Muscle of arm (tissue), 12 donors: ENCODE results near the gene HLCS. TPM values are rescaled to one million over a fixed set of nuclear protein-coding genes. Genes with fewer than 3 reads are reported as not detected.

Experiments used
- DNase-seq: peaks from one replicate; pipeline ENCODE4 v3.0.0-alpha.2; 2013
- polyA plus RNA-seq, 12 donors: library from polyadenylated mRNA; unstranded; fragments of 120-200 nt; gene quantifications; one replicate each; pipeline ENCODE4 v1.2.1, GENCODE V29; 2013; ENCODE audit not compliant: insufficient read length in 12 of 12

Gene HLCS
- polyA plus RNA-seq, 12 donors = 6.7 to 15.3 (median 13.1) TPM; not detected in 1

- no peak for DNase-seq
These were observed 241.8 kb downstream of the HLCS start for GRCh38 chr21:36724660-36725059.

GRCh38 chr21:36723371-36723881, 243.0 kb downstream of the HLCS start:
- DNase-seq = no peak

GRCh38 chr21:36722370-36723368, 243.8 kb downstream of the HLCS start:
- DNase-seq = no peak

- no peak for DNase-seq
These were observed 244.7 kb downstream of the HLCS start for GRCh38 chr21:36721817-36722216.

- no peak for DNase-seq
These were observed 246.9 kb downstream of the HLCS start for GRCh38 chr21:36719614-36720013.

GRCh38 chr21:36718951-36719501, 247.4 kb downstream of the HLCS start:
- no peak for DNase-seq

GRCh38 chr21:36717976-36718375, 248.5 kb downstream of the HLCS start:
- no peak for DNase-seq

- DNase-seq = no peak
These were observed 249.6 kb downstream of the HLCS start for GRCh38 chr21:36716836-36717235.

GRCh38 chr21:36716387-36716786, 250.1 kb downstream of the HLCS start:
- DNase-seq = no peak

GRCh38 chr21:36713746-36714145, 252.7 kb downstream of the HLCS start:
- DNase-seq = no peak

- no peak for DNase-seq
These were observed 255.8 kb downstream of the HLCS start for GRCh38 chr21:36710729-36711048.

- no peak for DNase-seq
These were observed 256.4 kb downstream of the HLCS start for GRCh38 chr21:36709868-36710728.

GRCh38 chr21:36709030-36709867, 257.2 kb downstream of the HLCS start:
- no peak for DNase-seq

- no peak for DNase-seq
These were observed 258.0 kb downstream of the HLCS start for GRCh38 chr21:36708286-36709029.

- DNase-seq = no peak
These were observed 258.6 kb downstream of the HLCS start for GRCh38 chr21:36707763-36708285.

- no peak for DNase-seq
These were observed 259.3 kb downstream of the HLCS start for GRCh38 chr21:36706951-36707762.

GRCh38 chr21:36706482-36706852, 260.0 kb downstream of the HLCS start:
- DNase-seq = no peak

GRCh38 chr21:36705679-36706481, 260.6 kb downstream of the HLCS start:
- no peak for DNase-seq
